ENCODE results near the gene PACSIN2.
"Not testable (repeated sequence)": the region's sequence is repeated elsewhere in the genome, so short reads cannot be mapped to it uniquely, and the experiment has no call there.

The PACSIN2 gene

GRCh38 chr22:42955087-42955635 lies 59.8 kb downstream of the PACSIN2 start:
- Histone ChIP-seq H4K20me1 (ENCODE audit: control insufficient read depth, insufficient read depth, low read depth, low read length) (no peaks in the 10 kb centered on the region; the same call in 1 of the 2 replicates), H3K4me3 (ENCODE audit: low read length) (no peak overlapping the region), H3K4me1 (ENCODE audit: control insufficient read depth, low read length) (no peaks in the 10 kb centered on the region), H3K9me3 (ENCODE audit: control insufficient read depth, insufficient read depth, low read length) (no peaks in the 10 kb centered on the region), H3K4me2 (ENCODE audit: low read length) (no peak overlapping the region), H3K27ac (ENCODE audit: low read depth, low read length) (no peak overlapping the region), H3K27me3 (ENCODE audit: control insufficient read depth, low read length) (no peaks in the 10 kb centered on the region), H3K36me3 (ENCODE audit: control insufficient read depth, low read length) (no peaks in the 10 kb centered on the region), H3F3A (ENCODE audit: control insufficient read depth, insufficient read depth) (no peaks in the 10 kb centered on the region), H3K9me2 (replicated peaks; ENCODE audit: control insufficient read depth, low read length) (no peaks in the 10 kb centered on the region), H3K79me2 (ENCODE audit: control insufficient read depth, low read length) (peaks cover 81% of the 10 kb centered on the region)
- TF ChIP-seq CTCF (IDR thresholded peaks at IDR 0.05; ENCODE audit: low read depth, low read length, poor library complexity, severe bottlenecking) (no peak), EZH2phosphoT487 (IDR thresholded peaks at IDR 0.05; ENCODE audit: borderline replicate concordance, low read length) (no peak)

GRCh38 chr22:42953751-42954150 lies 61.2 kb downstream of the PACSIN2 start:
- H3K4me1 ChIP-seq (ENCODE audit: control insufficient read depth, low read length); H3K9me3 ChIP-seq (ENCODE audit: control insufficient read depth, insufficient read depth, low read length); H3K27ac ChIP-seq (ENCODE audit: low read depth, low read length); H3F3A ChIP-seq (ENCODE audit: control insufficient read depth, insufficient read depth); H3K36me3 ChIP-seq (ENCODE audit: control insufficient read depth, low read length); H3K4me3 ChIP-seq (ENCODE audit: low read length); H4K20me1 ChIP-seq (ENCODE audit: control insufficient read depth, insufficient read depth, low read depth, low read length); H3K4me2 ChIP-seq (ENCODE audit: low read length); H3K9me2 ChIP-seq (replicated peaks; ENCODE audit: control insufficient read depth, low read length); H3K27me3 ChIP-seq (ENCODE audit: control insufficient read depth, low read length): not testable (repeated sequence)
- peaks cover 81% of the 10 kb centered on the region for H3K79me2 ChIP-seq (ENCODE audit: control insufficient read depth, low read length)

GRCh38 chr22:42951093-42951710 lies 63.7 kb downstream of the PACSIN2 start:
- Histone ChIP-seq H4K20me1 (ENCODE audit: control insufficient read depth, insufficient read depth, low read depth, low read length) (peaks cover 12% of the 10 kb centered on the region), H3K27me3 (ENCODE audit: control insufficient read depth, low read length) (no peaks in the 10 kb centered on the region), H3K9me2 (replicated peaks; ENCODE audit: control insufficient read depth, low read length) (no peaks in the 10 kb centered on the region), H3K27ac (ENCODE audit: low read depth, low read length) (no peak overlapping the region), H3K4me3 (ENCODE audit: low read length) (no peak overlapping the region), H3K4me1 (ENCODE audit: control insufficient read depth, low read length) (no peaks in the 10 kb centered on the region), H3K36me3 (ENCODE audit: control insufficient read depth, low read length) (no peaks in the 10 kb centered on the region), H3K4me2 (ENCODE audit: low read length) (no peak overlapping the region), H3K9me3 (ENCODE audit: control insufficient read depth, insufficient read depth, low read length) (no peaks in the 10 kb centered on the region), H3K79me2 (ENCODE audit: control insufficient read depth, low read length) (peaks cover 86% of the 10 kb centered on the region), H3F3A (ENCODE audit: control insufficient read depth, insufficient read depth) (no peaks in the 10 kb centered on the region)
- no peak for TF ChIP-seq CTCF (IDR thresholded peaks at IDR 0.05; ENCODE audit: low read depth, low read length, poor library complexity, severe bottlenecking)
- no peak for TF ChIP-seq EZH2phosphoT487 (IDR thresholded peaks at IDR 0.05; ENCODE audit: borderline replicate concordance, low read length)

GRCh38 chr22:42950281-42950680 lies 64.7 kb downstream of the PACSIN2 start:
- no peaks in the 10 kb centered on the region for H3K4me1 ChIP-seq (ENCODE audit: control insufficient read depth, low read length)
- TF ChIP-seq CTCF (IDR thresholded peaks at IDR 0.05; ENCODE audit: low read depth, low read length, poor library complexity, severe bottlenecking) (no peak), EZH2phosphoT487 (IDR thresholded peaks at IDR 0.05; ENCODE audit: borderline replicate concordance, low read length) (no peak)
- no peaks in the 10 kb centered on the region for H3K9me3 ChIP-seq (ENCODE audit: control insufficient read depth, insufficient read depth, low read length)
- H3K4me3 ChIP-seq (ENCODE audit: low read length): no peak overlapping the region
- H3K9me2 ChIP-seq (replicated peaks; ENCODE audit: control insufficient read depth, low read length): no peaks in the 10 kb centered on the region
- H3K27ac ChIP-seq (ENCODE audit: low read depth, low read length): no peak overlapping the region
- peaks cover 86% of the 10 kb centered on the region for H3K79me2 ChIP-seq (ENCODE audit: control insufficient read depth, low read length)
- no peaks in the 10 kb centered on the region for H3K36me3 ChIP-seq (ENCODE audit: control insufficient read depth, low read length)
- no peaks in the 10 kb centered on the region for H3K27me3 ChIP-seq (ENCODE audit: control insufficient read depth, low read length)
- H4K20me1 ChIP-seq (ENCODE audit: control insufficient read depth, insufficient read depth, low read depth, low read length): peaks cover 18% of the 10 kb centered on the region
- H3K4me2 ChIP-seq (ENCODE audit: low read length): no peak overlapping the region
- no peaks in the 10 kb centered on the region for H3F3A ChIP-seq (ENCODE audit: control insufficient read depth, insufficient read depth)

All from DOHH2 (cell line).